ENCODE data around the gene SPATA31A6. TPM values are rescaled to one million over a fixed set of nuclear protein-coding genes. Genes with fewer than 3 reads are reported as not detected.
"Not testable (repeated sequence)": the region's sequence is repeated elsewhere in the genome, so short reads cannot be mapped to it uniquely, and the experiment has no call there.

Gene SPATA31A6
- not detected for polyA plus RNA-seq (ENCODE audit: insufficient read length in 10 of 10)
- long read RNA-seq, donor 1 = 0 reads
- long read RNA-seq, donor 2 = 0 reads
- long read RNA-seq, donor 3 = 0 reads
- long read RNA-seq, donor 4 = 0 reads
- long read RNA-seq, donor 5 = 0 reads
- long read RNA-seq, donor 6 = 0 reads
- long read RNA-seq, donor 7 = 0 reads
- long read RNA-seq, donor 8 = 0 reads
- long read RNA-seq, donor 9 = 0 reads

GRCh38 chr9:42183359-42183758, at the start of gene SPATA31A6:
SPATA31A6 (plus strand) TSS chr9:42183659; CDS start chr9:42183688, 29 bp downstream.
- DNase-seq = not testable (repeated sequence)

- peak in 2 of 3 donors; percentile 3 to 12 for DNase-seq
Observed at GRCh38 chr9:42160299-42160698, 23.2 kb upstream of the SPATA31A6 start.

- DNase-seq = not testable (repeated sequence)
Observed at GRCh38 chr9:42219861-42220260, 36.4 kb downstream of the SPATA31A6 start.

- DNase-seq = not testable (repeated sequence)
Observed at GRCh38 chr9:42223230-42223629, 39.8 kb downstream of the SPATA31A6 start.

GRCh38 chr9:42233031-42233430, 49.6 kb downstream of the SPATA31A6 start:
- not testable (repeated sequence) for DNase-seq

GRCh38 chr9:42234610-42235009, 51.2 kb downstream of the SPATA31A6 start:
- not testable (repeated sequence) for DNase-seq

- not testable (repeated sequence) for DNase-seq
Observed at GRCh38 chr9:42235352-42235991, 52.0 kb downstream of the SPATA31A6 start.

GRCh38 chr9:42236097-42236496, 52.6 kb downstream of the SPATA31A6 start:
- not testable (repeated sequence) for DNase-seq

- DNase-seq = peak in 1 of 3 donors; percentile 10
Observed at GRCh38 chr9:42237381-42237780, 53.9 kb downstream of the SPATA31A6 start.

- DNase-seq = peak in 1 of 3 donors; percentile 10
Observed at GRCh38 chr9:42238862-42239261, 55.4 kb downstream of the SPATA31A6 start.

Other genes with a start within 250 kb of the SPATA31A6 start
- 10 to 100 TPM in 2 of 10 donors, 1 to 10 TPM in 8; 4.1 to 13.0 (median 6.4) TPM for gene CNTNAP3B, start 54.2 kb upstream of the SPATA31A6 start, polyA plus RNA-seq (ENCODE audit: insufficient read length in 10 of 10)